UCSD-AML1 (cell line): Measurements from ENCODE around the gene PYHIN1.

Source experiments
- DNase-seq: peaks from one replicate; lab custom pipeline; 2025; ENCODE audit not compliant: unreplicated experiment; lab: John Stamatoyannopoulos, UW

Gene PYHIN1

GRCh38 chr1:159011751-159012150 lies 80.4 kb downstream of the PYHIN1 start:
- DNase-seq: no peak

- peak; percentile 26 for DNase-seq
Observed at GRCh38 chr1:159012495-159012894, 81.1 kb downstream of the PYHIN1 start.

GRCh38 chr1:159014003-159014571 lies 82.7 kb downstream of the PYHIN1 start:
- DNase-seq: no peak

GRCh38 chr1:159014851-159015250 lies 83.5 kb downstream of the PYHIN1 start:
- DNase-seq: no peak

GRCh38 chr1:159015440-159015909 lies 84.1 kb downstream of the PYHIN1 start:
- peak; percentile 70 for DNase-seq

GRCh38 chr1:159023723-159024122 lies 92.4 kb downstream of the PYHIN1 start:
- DNase-seq: no peak

GRCh38 chr1:159025043-159025442 lies 93.7 kb downstream of the PYHIN1 start:
- no peak for DNase-seq
